IMR-90 (cell line): ENCODE results near the gene CAVIN1.

Experiments used
- BHLHE40 ChIP-seq: fragments of 150-350 bp; IDR thresholded peaks from 2 replicates; pipeline ENCODE4 v1.6.1; 2016; ENCODE audit warnings: mild to moderate bottlenecking, low read depth, low read length
- CEBPB ChIP-seq: IDR thresholded peaks from 2 replicates; pipeline ENCODE4 v1.6.1; 2012; ENCODE audit warnings: low read depth, low read length, improper control_type of control experiment
- CHD1 ChIP-seq: IDR thresholded peaks from 2 replicates; pipeline ENCODE4 v1.6.1; 2012; ENCODE audit warnings: low read depth, low read length, improper control_type of control experiment
- CTCF ChIP-seq: conservative IDR thresholded peaks from 2 replicates; pipeline ENCODE4 v1.5.1; 2012; ENCODE audit warnings: mild to moderate bottlenecking, low read depth, low read length, improper control_type of control experiment
- MAFK ChIP-seq: IDR thresholded peaks from 2 replicates; pipeline ENCODE4 v1.6.1; 2012; ENCODE audit warnings: low read depth, low read length, improper control_type of control experiment
- MAZ ChIP-seq: IDR thresholded peaks from 2 replicates; pipeline ENCODE4 v1.6.1; 2012; ENCODE audit warnings: low read depth, mild to moderate bottlenecking, low read length, improper control_type of control experiment, moderate library complexity, borderline replicate concordance
- MXI1 ChIP-seq: IDR thresholded peaks from 2 replicates; pipeline ENCODE4 v1.6.1; 2012; ENCODE audit warnings: low read depth, mild to moderate bottlenecking, low read length, moderate library complexity, borderline replicate concordance
- NFE2L2 ChIP-seq: fragments of 150-350 bp; IDR thresholded peaks from 2 replicates; pipeline ENCODE4 v1.6.1; 2016; ENCODE audit warnings: low read depth, mild to moderate bottlenecking, low read length
- POLR2A ChIP-seq: IDR thresholded peaks from 2 replicates; pipeline ENCODE4 v1.6.1; 2012; ENCODE audit warnings: mild to moderate bottlenecking, low read depth, low read length
- RAD21 ChIP-seq: IDR thresholded peaks from 2 replicates; pipeline ENCODE4 v1.6.1; 2012; ENCODE audit warnings: low read length, improper control_type of control experiment
- RCOR1 ChIP-seq: IDR thresholded peaks from 2 replicates; pipeline ENCODE4 v1.6.1; 2012; ENCODE audit warnings: mild to moderate bottlenecking, low read length, improper control_type of control experiment; ENCODE audit not compliant: insufficient replicate concordance
- RFX5 ChIP-seq: IDR thresholded peaks from 2 replicates; pipeline ENCODE4 v1.8.0; 2012; ENCODE audit warnings: low read depth, mild to moderate bottlenecking, low read length, moderate library complexity
- SMC3 ChIP-seq: fragments of 150-350 bp; IDR thresholded peaks from 2 replicates; pipeline ENCODE4 v1.6.1; 2016; ENCODE audit warnings: low read depth, mild to moderate bottlenecking, antibody characterized with exemption, low read length, moderate library complexity
- USF2 ChIP-seq: fragments of 150-350 bp; IDR thresholded peaks from 2 replicates; pipeline ENCODE4 v1.6.1; 2017; ENCODE audit warnings: mild to moderate bottlenecking, antibody characterized with exemption, low read length, low read depth

DNA sequence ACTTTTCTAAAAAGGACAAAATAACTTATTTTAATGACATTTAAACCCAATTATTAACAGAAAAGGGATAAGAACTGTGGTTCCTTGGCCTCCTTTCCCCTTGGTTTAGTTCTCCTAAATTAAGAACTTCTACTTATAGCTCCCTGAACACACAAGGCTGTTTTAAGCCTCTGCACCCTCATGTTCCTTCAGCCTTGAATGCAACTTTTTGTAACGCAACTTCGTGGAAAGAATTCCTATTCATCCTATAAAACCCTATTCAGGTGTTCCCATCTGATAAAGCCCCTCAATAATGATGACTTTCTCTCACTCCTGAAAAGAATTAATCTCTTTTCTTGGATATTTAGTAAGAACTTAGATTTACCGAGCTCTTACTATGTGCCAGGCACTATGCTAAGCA, 41.2 kb downstream of the CAVIN1 start:
- TF ChIP-seq CHD1: no peak
- no peak for TF ChIP-seq POLR2A
- TF ChIP-seq MAZ: no peak
- no peak for TF ChIP-seq CTCF
- no peak for TF ChIP-seq RCOR1
- TF ChIP-seq RAD21: no peak
- TF ChIP-seq MAFK: no peak
- TF ChIP-seq MXI1: no peak
- no peak for TF ChIP-seq SMC3
- no peak for TF ChIP-seq NFE2L2
- TF ChIP-seq RFX5: no peak
- no peak for TF ChIP-seq BHLHE40
- no peak for TF ChIP-seq CEBPB
- no peak for TF ChIP-seq USF2
